ENCODE results near the gene ZNF358.
A peak's percentile ranks its signal among the peaks of the same experiment; 100 is the strongest.

ZNF358 gene

GRCh38 chr19:7515645-7516151, at the start of gene ZNF358:
TSS of gene ZNF358 (plus strand) at chr19:7516103. CDS start at chr19:7519243, 3,140 bp downstream.
- DNase-seq, result peak; percentile 49 to 67

- no peak for DNase-seq
Observed at GRCh38 chr19:7467009-7467989, 48.6 kb upstream of the ZNF358 start.

- no peak for DNase-seq
Observed at GRCh38 chr19:7468840-7469239, 47.1 kb upstream of the ZNF358 start.

- DNase-seq, result no peak
Observed at GRCh38 chr19:7469669-7470285, 46.1 kb upstream of the ZNF358 start.

GRCh38 chr19:7470540-7471305, 45.2 kb upstream of the ZNF358 start:
- no peak for DNase-seq

GRCh38 chr19:7471696-7472615, 43.9 kb upstream of the ZNF358 start:
- no peak for DNase-seq

GRCh38 chr19:7475665-7476064, 40.2 kb upstream of the ZNF358 start:
- DNase-seq, result no peak

GRCh38 chr19:7476241-7476640, 39.7 kb upstream of the ZNF358 start:
- no peak for DNase-seq

GRCh38 chr19:7476777-7477494, 39.0 kb upstream of the ZNF358 start:
- no peak for DNase-seq

- DNase-seq, result no peak
Observed at GRCh38 chr19:7477758-7478157, 38.1 kb upstream of the ZNF358 start.

- DNase-seq, result no peak
Observed at GRCh38 chr19:7478173-7478842, 37.6 kb upstream of the ZNF358 start.

- no peak for DNase-seq
Observed at GRCh38 chr19:7478843-7479227, 37.1 kb upstream of the ZNF358 start.

- DNase-seq, result no peak
Observed at GRCh38 chr19:7480222-7480969, 35.5 kb upstream of the ZNF358 start.

- DNase-seq, result no peak
Observed at GRCh38 chr19:7480970-7481255, 35.0 kb upstream of the ZNF358 start.

- DNase-seq, result peak in 1 of 2 experiments; percentile 46
Observed at GRCh38 chr19:7482584-7483439, 33.1 kb upstream of the ZNF358 start.

- DNase-seq, result no peak
Observed at GRCh38 chr19:7483720-7484201, 32.1 kb upstream of the ZNF358 start.

GRCh38 chr19:7486923-7487322, 29.0 kb upstream of the ZNF358 start:
- no peak for DNase-seq

- DNase-seq, result peak; percentile 93 to 95
Observed at GRCh38 chr19:7488736-7489353, 27.1 kb upstream of the ZNF358 start, which contains the start of gene PEX11G. TSS of gene PEX11G (minus strand) at chr19:7489035. CDS start at chr19:7489010, 25 bp downstream.

Measured in activated T-cell treated with anti-CD3 and anti-CD28 coated beads, Interleukin-2, amount 50 U/mL, for 48 hours (primary cell).